ENCODE data around the gene KCNJ8.
A peak's percentile ranks its signal among the peaks of the same experiment; 100 is the strongest.

Gene KCNJ8

GRCh38 chr12:21715386-21715785 lies 59.1 kb downstream of the KCNJ8 start:
- Histone ChIP-seq H3K27me3 (ENCODE audit: insufficient read depth, poor library complexity, severe bottlenecking) (no peaks in the 10 kb centered on the region), H3K27ac (replicated peaks) (no peak overlapping the region), H3K4me3 (replicated peaks; ENCODE audit: insufficient read depth, low read length) (no peak overlapping the region)
- TF ChIP-seq SPI1 (IDR thresholded peaks at IDR 0.05; ENCODE audit: borderline replicate concordance, low read depth) = no peak
- peak in 1 of 2 experiments; percentile 39 for DNase-seq (ENCODE audit: low read depth in 1 of 2, low spot score in 1 of 2)

Data from HL-60 (cell line).